Measurements from ENCODE around the gene GRM8. TPM values are rescaled to one million over a fixed set of nuclear protein-coding genes. Genes with fewer than 3 reads are reported as not detected.

Gene GRM8
- total RNA-seq, 1 experiment from 2014 or later = 1.8 TPM

DNA sequence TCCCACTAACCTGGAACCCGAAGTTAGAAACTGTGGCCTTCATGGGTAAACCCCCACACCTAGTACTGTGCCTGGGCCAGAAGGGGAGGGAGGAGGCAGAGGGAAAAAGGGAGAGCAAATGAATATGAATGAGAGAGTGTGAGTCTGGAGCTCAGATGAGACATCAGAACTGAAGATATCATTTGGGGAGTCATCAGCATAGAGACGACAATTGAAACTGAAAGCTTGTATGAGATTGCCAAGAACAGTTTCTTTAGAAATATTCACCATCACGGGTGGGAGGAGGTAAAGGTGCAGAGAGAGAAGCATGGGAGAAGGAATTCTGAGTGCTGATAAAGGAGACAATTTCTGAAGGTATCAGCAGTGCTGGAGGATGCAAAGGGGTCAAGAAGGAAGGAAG is 171.2 kb downstream of the GRM8 start:
- H3K4me3 Mint-ChIP-seq = no peak overlapping the region
- H2BK15ac ChIP-seq (ENCODE audit: low read depth, low read length) = no peak overlapping the region
- no peak overlapping the region for H2BK12ac ChIP-seq (ENCODE audit: insufficient read length, low read depth, low read length)
- H2BK120ac ChIP-seq (ENCODE audit: low read depth, low read length, poor library complexity, severe bottlenecking) = no peak overlapping the region
- H3K27me3 ChIP-seq (ENCODE audit: insufficient read depth, low read length) = no peaks in the 10 kb centered on the region
- H2AFZ ChIP-seq (ENCODE audit: low read length) = no peak overlapping the region
- H4K8ac ChIP-seq (replicated peaks; ENCODE audit: insufficient read length, low read depth, low read length) = no peak overlapping the region
- no peak overlapping the region for H4K5ac ChIP-seq (ENCODE audit: insufficient read length, low read depth, low read length)
- no peak overlapping the region for H3K4ac ChIP-seq (ENCODE audit: low read depth, low read length)
- H2BK5ac ChIP-seq (ENCODE audit: insufficient read length, low read length) = no peak overlapping the region
- no CpG with 5 or more reads among the region's 3 CpGs for WGBS (ENCODE audit: extremely low coverage, insufficient read length, low lambda C conversion rate)
- H4K20me1 ChIP-seq (ENCODE audit: control insufficient read depth, insufficient read depth, insufficient read length) = no peaks in the 10 kb centered on the region
- H3K9me3 Mint-ChIP-seq = no peaks in the 10 kb centered on the region; a peak in 1 of 5 replicates
- H3K23ac ChIP-seq (ENCODE audit: insufficient read length, low read depth, low read length) = no peak overlapping the region
- no peak overlapping the region for H3K27ac Mint-ChIP-seq
- H3K18ac ChIP-seq (ENCODE audit: insufficient read length, low read depth, low read length) = no peak overlapping the region
- H3K4me1 Mint-ChIP-seq = peaks cover 2 to 3% of the 10 kb centered on the region in 2 experiments; a peak in 3 of 4 replicates
- no peak overlapping the region for H4K91ac ChIP-seq (ENCODE audit: insufficient read length, low read depth, low read length)
- H3K56ac ChIP-seq (ENCODE audit: insufficient read length, low read depth, low read length) = no peak overlapping the region
- H3K79me1 ChIP-seq (ENCODE audit: insufficient read depth, low read depth, low read length, poor library complexity, severe bottlenecking) = no peaks in the 10 kb centered on the region
- no peak overlapping the region for H3K27ac ChIP-seq (ENCODE audit: insufficient read length, low read depth, low read length)
- H3K36me3 Mint-ChIP-seq (ENCODE audit: insufficient read depth in 1 of 3, low read depth in 3 of 3) = no peaks in the 10 kb centered on the region; a peak in 1 of 7 replicates
- H3T11ph ChIP-seq (ENCODE audit: low read length) = no peak overlapping the region
- no peak overlapping the region for H3K9ac ChIP-seq (ENCODE audit: extremely low read depth, insufficient read length, low read length)
- no peaks in the 10 kb centered on the region for H3K79me2 ChIP-seq (ENCODE audit: insufficient read depth, low read length)
- TF ChIP-seq, protein P1, sequence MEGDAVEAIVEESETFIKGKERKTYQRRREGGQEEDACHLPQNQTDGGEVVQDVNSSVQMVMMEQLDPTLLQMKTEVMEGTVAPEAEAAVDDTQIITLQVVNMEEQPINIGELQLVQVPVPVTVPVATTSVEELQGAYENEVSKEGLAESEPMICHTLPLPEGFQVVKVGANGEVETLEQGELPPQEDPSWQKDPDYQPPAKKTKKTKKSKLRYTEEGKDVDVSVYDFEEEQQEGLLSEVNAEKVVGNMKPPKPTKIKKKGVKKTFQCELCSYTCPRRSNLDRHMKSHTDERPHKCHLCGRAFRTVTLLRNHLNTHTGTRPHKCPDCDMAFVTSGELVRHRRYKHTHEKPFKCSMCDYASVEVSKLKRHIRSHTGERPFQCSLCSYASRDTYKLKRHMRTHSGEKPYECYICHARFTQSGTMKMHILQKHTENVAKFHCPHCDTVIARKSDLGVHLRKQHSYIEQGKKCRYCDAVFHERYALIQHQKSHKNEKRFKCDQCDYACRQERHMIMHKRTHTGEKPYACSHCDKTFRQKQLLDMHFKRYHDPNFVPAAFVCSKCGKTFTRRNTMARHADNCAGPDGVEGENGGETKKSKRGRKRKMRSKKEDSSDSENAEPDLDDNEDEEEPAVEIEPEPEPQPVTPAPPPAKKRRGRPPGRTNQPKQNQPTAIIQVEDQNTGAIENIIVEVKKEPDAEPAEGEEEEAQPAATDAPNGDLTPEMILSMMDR (conservative IDR thresholded peaks at IDR 0.05) = no peak
- no peak overlapping the region for H3K14ac ChIP-seq (ENCODE audit: insufficient read depth, low read length)
- peaks cover 3% of the 10 kb centered on the region; the same call in 1 of the 2 replicates for H3K27me3 Mint-ChIP-seq (ENCODE audit: low read depth)
- no peak overlapping the region for H2BK20ac ChIP-seq (ENCODE audit: low read depth, low read length, poor library complexity, severe bottlenecking)
- H2AK5ac ChIP-seq (ENCODE audit: insufficient read length, low read length) = no peak overlapping the region
- no peaks in the 10 kb centered on the region for H3K9me3 ChIP-seq (ENCODE audit: control insufficient read depth, low read depth, low read length)
- no peak for DNase-seq
- no peaks in the 10 kb centered on the region for H3K23me2 ChIP-seq (ENCODE audit: insufficient read length, low read depth, low read length, poor library complexity, severe bottlenecking)
- no peak overlapping the region for H3K4me2 ChIP-seq (ENCODE audit: insufficient read depth, insufficient read length, low read length)
- no peaks in the 10 kb centered on the region for H3K4me1 ChIP-seq (ENCODE audit: insufficient read depth, low read length)

All from H9 (cell line).